Stimulated activated naive CD8-positive, alpha-beta T cell treated with anti-CD3 and anti-CD28 coated beads, Interleukin-15, Interleukin-2, amounts not matched to agents 100 ng/mL and 50 ng/mL, for 24 hours (primary cell): ENCODE results near the gene UBE3C.
A peak's percentile ranks its signal among the peaks of the same experiment; 100 is the strongest.

Experiments used
- H3K27ac Mint-ChIP-seq: one replicate; pipeline ENCODE4 v1.8.0; 2021; ENCODE audit warnings: mild to moderate bottlenecking, mixed read lengths
- H3K27me3 Mint-ChIP-seq: one replicate; pipeline ENCODE4 v1.8.0; 2021; ENCODE audit warnings: mixed read lengths
- H3K36me3 Mint-ChIP-seq: one replicate; pipeline ENCODE4 v1.8.0; 2021; ENCODE audit warnings: low read depth, mixed read lengths
- H3K4me1 Mint-ChIP-seq: one replicate; pipeline ENCODE4 v1.8.0; 2021; ENCODE audit warnings: low read depth, mixed read lengths
- H3K4me3 Mint-ChIP-seq: one replicate; pipeline ENCODE4 v1.8.0; 2021; ENCODE audit warnings: mild to moderate bottlenecking, mixed read lengths
- H3K9me3 Mint-ChIP-seq: one replicate; pipeline ENCODE4 v1.8.0; 2021; ENCODE audit warnings: mixed read lengths

The UBE3C gene

DNA sequence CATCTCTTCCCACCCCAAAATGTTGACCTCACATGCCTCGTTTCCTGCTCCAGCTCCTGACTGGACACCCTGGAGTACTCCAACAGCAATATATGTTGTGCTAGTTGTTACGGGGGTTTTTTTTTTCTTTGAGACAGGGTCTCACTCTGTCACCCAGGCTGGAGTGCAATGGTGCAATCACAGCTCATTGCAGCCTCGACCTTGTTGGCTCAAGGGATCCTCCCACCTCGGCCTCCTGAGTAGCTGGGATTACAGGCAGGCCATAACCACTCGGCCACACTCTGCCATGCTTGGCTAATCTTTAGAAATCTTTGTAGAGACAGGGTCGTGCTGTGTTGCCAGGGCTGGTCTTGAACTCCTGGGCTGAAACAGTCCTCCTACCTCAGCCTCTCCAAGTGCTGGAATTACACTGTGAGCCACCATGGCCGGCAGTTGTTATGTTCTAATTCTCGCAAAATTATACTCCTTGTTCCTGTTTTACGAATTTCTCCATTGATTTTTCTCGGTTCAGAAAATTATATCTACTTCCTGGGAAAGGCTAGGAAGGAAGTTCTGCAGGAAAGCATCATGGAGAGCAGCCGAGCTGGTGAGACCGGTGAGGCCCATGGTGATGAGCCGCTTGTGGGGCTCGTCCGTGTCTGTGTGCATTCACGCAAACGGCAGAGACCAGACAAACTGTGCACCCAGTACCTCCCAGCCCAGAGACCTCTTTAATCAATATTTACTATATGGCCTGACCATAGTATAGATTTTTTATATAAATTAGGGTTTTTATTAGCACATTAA lies 145.7 kb downstream of the UBE3C start:
- no peaks in the 10 kb centered on the region for H3K9me3 Mint-ChIP-seq
- H3K4me3 Mint-ChIP-seq: no peak overlapping the region
- no peaks in the 10 kb centered on the region for H3K27me3 Mint-ChIP-seq
- no peak overlapping the region for H3K27ac Mint-ChIP-seq
- H3K36me3 Mint-ChIP-seq: no peaks in the 10 kb centered on the region
- H3K4me1 Mint-ChIP-seq: no peaks in the 10 kb centered on the region

- no peak overlapping the region for H3K27ac Mint-ChIP-seq
- H3K4me1 Mint-ChIP-seq: no peaks in the 10 kb centered on the region
- no peak overlapping the region for H3K4me3 Mint-ChIP-seq
- no peaks in the 10 kb centered on the region for H3K27me3 Mint-ChIP-seq
- H3K36me3 Mint-ChIP-seq: no peaks in the 10 kb centered on the region
- no peaks in the 10 kb centered on the region for H3K9me3 Mint-ChIP-seq
These were observed 152.8 kb downstream of the UBE3C start for GRCh38 chr7:157291404-157292080.

GRCh38 chr7:157292258-157292657 lies 153.5 kb downstream of the UBE3C start:
- Mint-ChIP-seq H3K4me1 (peaks cover 5% of the 10 kb centered on the region), H3K27me3 (no peaks in the 10 kb centered on the region), H3K36me3 (no peaks in the 10 kb centered on the region), H3K9me3 (no peaks in the 10 kb centered on the region), H3K4me3 (no peak overlapping the region), H3K27ac (peak overlapping the region; percentile 4)

- Mint-ChIP-seq H3K27me3 (no peaks in the 10 kb centered on the region), H3K27ac (no peak overlapping the region), H3K36me3 (no peaks in the 10 kb centered on the region), H3K4me1 (peaks cover 9% of the 10 kb centered on the region), H3K4me3 (no peak overlapping the region), H3K9me3 (no peaks in the 10 kb centered on the region)
These were observed 154.2 kb downstream of the UBE3C start for GRCh38 chr7:157292770-157293412.

DNA sequence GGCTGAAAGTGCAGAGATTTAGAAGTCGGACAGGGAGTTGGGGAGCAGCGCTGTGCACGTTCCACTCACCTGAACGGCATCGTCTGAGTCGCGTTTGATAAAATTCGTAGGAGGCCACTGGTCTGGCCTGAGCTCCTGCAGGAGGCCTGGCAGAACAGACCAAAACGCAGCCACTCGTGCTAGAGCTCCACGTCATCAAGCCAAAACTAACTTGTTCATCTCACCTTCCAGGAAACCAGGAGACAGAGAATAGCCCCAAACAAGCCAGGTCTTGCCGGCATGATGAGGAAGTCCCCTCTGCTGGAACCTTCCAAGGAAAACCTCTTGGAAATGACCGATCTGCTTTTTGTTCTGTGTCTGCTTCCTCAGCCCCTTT lies 154.7 kb downstream of the UBE3C start:
- Mint-ChIP-seq H3K27me3 (no peaks in the 10 kb centered on the region), H3K36me3 (no peaks in the 10 kb centered on the region), H3K4me1 (peaks cover 9% of the 10 kb centered on the region), H3K9me3 (no peaks in the 10 kb centered on the region), H3K27ac (no peak overlapping the region), H3K4me3 (no peak overlapping the region)

GRCh38 chr7:157294773-157295172 lies 156.0 kb downstream of the UBE3C start:
- Mint-ChIP-seq H3K36me3 (no peaks in the 10 kb centered on the region), H3K4me3 (no peak overlapping the region), H3K27me3 (no peaks in the 10 kb centered on the region), H3K27ac (no peak overlapping the region), H3K9me3 (no peaks in the 10 kb centered on the region), H3K4me1 (peaks cover 18% of the 10 kb centered on the region)

- Mint-ChIP-seq H3K4me3 (no peak overlapping the region), H3K36me3 (no peaks in the 10 kb centered on the region), H3K27ac (no peak overlapping the region), H3K4me1 (peaks cover 18% of the 10 kb centered on the region), H3K9me3 (no peaks in the 10 kb centered on the region), H3K27me3 (no peaks in the 10 kb centered on the region)
These were observed 156.6 kb downstream of the UBE3C start for GRCh38 chr7:157295338-157295737.

DNA sequence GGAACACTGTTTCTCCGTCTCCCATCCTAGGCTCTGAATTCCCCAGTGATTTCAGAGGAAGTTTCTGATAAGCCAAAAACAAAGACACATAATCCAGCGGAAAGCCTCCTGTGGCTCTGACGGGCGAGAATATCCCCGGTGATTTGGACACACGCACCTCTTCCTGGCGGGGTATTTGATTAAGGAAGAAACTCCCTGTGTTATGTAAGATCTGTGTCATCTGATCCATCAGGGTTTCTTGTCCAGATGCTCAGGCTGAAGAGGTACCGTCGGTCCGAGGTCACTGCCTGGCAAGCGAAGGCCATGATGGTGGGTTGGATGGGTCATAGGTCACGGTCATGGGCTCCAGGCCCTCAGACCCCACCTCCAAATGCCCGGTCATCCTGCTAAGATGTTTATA lies 158.5 kb downstream of the UBE3C start:
- Mint-ChIP-seq H3K4me3 (no peak overlapping the region), H3K36me3 (no peaks in the 10 kb centered on the region), H3K9me3 (no peaks in the 10 kb centered on the region), H3K4me1 (peaks cover 35% of the 10 kb centered on the region), H3K27ac (no peak overlapping the region), H3K27me3 (no peaks in the 10 kb centered on the region)

- peak overlapping the region; percentile 88 for H3K27ac Mint-ChIP-seq
- peak overlapping the region; percentile 3 for H3K4me3 Mint-ChIP-seq
These were observed 160.5 kb downstream of the UBE3C start for GRCh38 chr7:157299317-157299612.

GRCh38 chr7:157299613-157300368 lies 161.1 kb downstream of the UBE3C start:
- H3K9me3 Mint-ChIP-seq: no peaks in the 10 kb centered on the region
- H3K4me1 Mint-ChIP-seq: peaks cover 51% of the 10 kb centered on the region
- H3K36me3 Mint-ChIP-seq: no peaks in the 10 kb centered on the region
- H3K4me3 Mint-ChIP-seq: no peak overlapping the region
- H3K27me3 Mint-ChIP-seq: no peaks in the 10 kb centered on the region
- H3K27ac Mint-ChIP-seq: peak overlapping the region; percentile 88

More at GRCh38 chr7:157299317-157299612, 160.5 kb downstream of the UBE3C start:
- no peaks in the 10 kb centered on the region for H3K27me3 Mint-ChIP-seq
- no peaks in the 10 kb centered on the region for H3K9me3 Mint-ChIP-seq
- peaks cover 51% of the 10 kb centered on the region for H3K4me1 Mint-ChIP-seq
- H3K36me3 Mint-ChIP-seq: no peaks in the 10 kb centered on the region

- no peak overlapping the region for H3K4me3 Mint-ChIP-seq
These were observed 161.7 kb downstream of the UBE3C start for GRCh38 chr7:157300369-157300825.

GRCh38 chr7:157301610-157302120 lies 162.9 kb downstream of the UBE3C start:
- no peaks in the 10 kb centered on the region for H3K27me3 Mint-ChIP-seq
- H3K9me3 Mint-ChIP-seq: no peaks in the 10 kb centered on the region
- H3K36me3 Mint-ChIP-seq: no peaks in the 10 kb centered on the region
- peak overlapping the region; percentile 99 for H3K27ac Mint-ChIP-seq
- H3K4me3 Mint-ChIP-seq: peak overlapping the region; percentile 75
- peaks cover 57% of the 10 kb centered on the region for H3K4me1 Mint-ChIP-seq

More at GRCh38 chr7:157300369-157300825, 161.7 kb downstream of the UBE3C start:
- Mint-ChIP-seq H3K36me3 (no peaks in the 10 kb centered on the region), H3K27me3 (no peaks in the 10 kb centered on the region), H3K27ac (peak overlapping the region; percentile 58), H3K9me3 (no peaks in the 10 kb centered on the region), H3K4me1 (peaks cover 51% of the 10 kb centered on the region)

DNA sequence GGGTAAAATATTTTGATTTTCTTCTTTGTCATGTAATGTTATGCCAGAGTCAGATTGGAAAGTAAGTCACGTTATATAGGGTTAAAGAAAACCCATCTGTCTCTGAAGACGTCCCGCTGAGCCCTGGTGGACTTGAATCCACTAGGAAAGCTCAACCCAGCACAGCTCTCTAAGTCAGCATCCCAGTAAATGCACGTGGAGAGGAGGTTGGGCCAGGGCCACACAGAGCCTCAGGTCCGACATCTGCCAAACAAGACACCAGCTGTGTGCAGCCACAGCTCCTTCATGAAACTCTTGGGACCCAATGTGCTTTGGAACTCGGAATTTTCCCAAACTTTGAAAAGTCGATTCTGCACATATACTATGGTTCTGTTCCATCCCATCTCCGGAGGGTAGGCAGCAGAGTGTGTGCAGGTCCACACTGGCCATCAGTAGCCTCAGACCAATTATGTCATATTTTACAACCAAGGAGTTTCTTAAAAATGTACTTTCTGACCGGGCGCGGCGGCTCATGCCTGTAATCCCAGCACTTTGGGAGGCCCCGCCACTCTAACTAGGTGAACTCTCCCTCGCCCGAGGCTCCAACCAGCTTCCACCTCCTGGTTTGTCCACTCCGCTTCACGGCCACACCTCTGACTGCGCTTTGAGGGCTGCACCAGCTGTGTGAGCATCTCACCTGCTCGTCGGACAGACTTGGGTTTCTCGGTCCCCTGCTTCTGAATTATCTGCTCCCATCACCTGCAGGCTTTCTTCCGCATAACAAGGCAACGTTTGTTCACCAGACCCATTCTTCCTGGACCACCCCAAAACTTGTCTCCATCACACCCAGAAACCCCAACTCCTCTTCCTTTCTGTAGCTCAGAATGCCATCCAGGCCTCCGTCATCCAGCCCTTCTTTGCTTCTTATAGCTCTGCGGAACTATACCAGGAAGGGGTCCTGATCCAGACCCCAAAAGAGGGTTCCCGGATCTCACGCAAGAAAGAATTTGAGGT lies 168.4 kb downstream of the UBE3C start:
- Mint-ChIP-seq H3K9me3 (no peaks in the 10 kb centered on the region), H3K4me1 (peaks cover 40% of the 10 kb centered on the region), H3K27me3 (no peaks in the 10 kb centered on the region), H3K27ac (no peak overlapping the region), H3K36me3 (no peaks in the 10 kb centered on the region), H3K4me3 (no peak overlapping the region)
